ENCODE measurements around the gene IFNL4.
A peak's percentile ranks its signal among the peaks of the same experiment; 100 is the strongest.

Gene IFNL4

DNA sequence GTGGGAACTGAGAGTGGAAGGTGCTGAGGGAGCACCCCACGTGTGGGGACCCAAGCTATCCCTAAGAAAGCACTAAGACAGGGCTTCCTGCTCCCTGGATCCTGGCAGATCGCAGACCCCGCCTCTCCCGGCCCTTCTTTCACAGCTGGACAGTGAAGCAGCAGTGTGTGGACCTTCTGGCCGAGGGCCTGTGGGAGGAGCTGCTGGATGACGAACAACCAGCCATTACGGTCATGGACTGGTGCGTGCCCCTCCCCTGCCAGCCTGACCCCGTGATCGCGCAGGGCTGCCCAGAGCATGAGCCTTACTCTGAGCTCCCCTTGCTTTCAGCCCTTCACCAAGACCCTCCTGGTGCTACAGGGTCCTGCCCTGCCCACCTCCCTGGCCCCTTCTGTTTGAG, 49.6 kb downstream of the IFNL4 start:
- Histone ChIP-seq H3K4me3 (ENCODE audit: severe bottlenecking) (no peak overlapping the region), H3K27ac (ENCODE audit: poor library complexity, severe bottlenecking) (no peak overlapping the region), H3K36me3 (ENCODE audit: low read depth) (no peaks in the 10 kb centered on the region), H3K27me3 (ENCODE audit: insufficient read depth, poor library complexity, severe bottlenecking) (peaks cover 25% of the 10 kb centered on the region), H3K4me1 (ENCODE audit: insufficient read depth, poor library complexity, severe bottlenecking) (peaks cover 5% of the 10 kb centered on the region), H3K9me3 (ENCODE audit: severe bottlenecking) (no peaks in the 10 kb centered on the region)
- TF ChIP-seq CTCF (IDR thresholded peaks at IDR 0.05; ENCODE audit: poor library complexity, severe bottlenecking): no peak
- ATAC-seq (ENCODE audit: low read depth): no peak
- no peak for DNase-seq (ENCODE audit: low spot score)

- ATAC-seq (ENCODE audit: low read depth) (peak; percentile 68), DNase-seq (ENCODE audit: low spot score) (no peak)
- peaks cover 5% of the 10 kb centered on the region for H3K4me1 ChIP-seq (ENCODE audit: insufficient read depth, poor library complexity, severe bottlenecking)
- H3K4me3 ChIP-seq (ENCODE audit: severe bottlenecking): no peak overlapping the region
- H3K9me3 ChIP-seq (ENCODE audit: severe bottlenecking): no peaks in the 10 kb centered on the region
- H3K36me3 ChIP-seq (ENCODE audit: low read depth): no peaks in the 10 kb centered on the region
- no peak overlapping the region for H3K27ac ChIP-seq (ENCODE audit: poor library complexity, severe bottlenecking)
- H3K27me3 ChIP-seq (ENCODE audit: insufficient read depth, poor library complexity, severe bottlenecking): peaks cover 12% of the 10 kb centered on the region
- TF ChIP-seq CTCF (IDR thresholded peaks at IDR 0.05; ENCODE audit: poor library complexity, severe bottlenecking): no peak
Observed at GRCh38 chr19:39197808-39198207, 50.8 kb downstream of the IFNL4 start.

DNA sequence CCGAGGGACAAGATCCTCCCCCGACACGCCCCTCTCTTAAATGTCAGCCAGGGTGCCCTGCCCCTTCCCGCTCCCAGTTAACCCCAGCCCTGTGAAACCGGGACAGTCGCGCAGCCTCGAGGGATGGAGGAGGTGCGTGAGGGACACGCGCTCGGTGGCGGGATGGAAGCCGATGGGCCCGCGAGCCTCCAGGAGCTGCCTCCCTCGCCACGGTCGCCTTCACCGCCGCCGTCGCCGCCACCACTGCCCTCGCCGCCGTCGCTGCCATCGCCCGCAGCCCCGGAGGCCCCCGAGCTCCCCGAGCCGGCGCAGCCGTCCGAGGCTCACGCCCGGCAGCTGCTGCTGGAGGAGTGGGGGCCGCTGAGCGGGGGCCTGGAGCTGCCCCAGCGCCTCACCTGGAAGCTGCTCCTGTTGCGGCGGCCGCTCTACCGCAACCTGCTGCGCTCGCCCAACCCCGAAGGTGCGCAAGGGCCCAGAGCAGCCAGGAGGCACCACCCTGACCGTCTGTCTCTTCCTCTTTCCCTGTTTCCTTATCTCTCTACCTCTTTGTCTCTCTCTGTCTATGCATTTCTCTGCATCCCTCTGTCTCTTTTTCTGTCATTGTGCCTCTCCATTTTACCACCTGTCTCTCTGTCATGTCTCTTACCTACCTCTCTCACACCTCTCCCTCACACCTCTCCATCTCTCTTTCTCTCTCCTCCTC, 51.6 kb downstream of the IFNL4 start, which contains the start of gene NCCRP1:
TSS of gene NCCRP1 (plus strand) at position 105 of the 703 bp plus-strand sequence. CDS start at position 124, 19 bp downstream.
- no peak for DNase-seq (ENCODE audit: low spot score)
- H3K4me1 ChIP-seq (ENCODE audit: insufficient read depth, poor library complexity, severe bottlenecking): peaks cover 5% of the 10 kb centered on the region
- peaks cover 4% of the 10 kb centered on the region for H3K27me3 ChIP-seq (ENCODE audit: insufficient read depth, poor library complexity, severe bottlenecking)
- no peak within 1 kb of the TSS for H3K27ac ChIP-seq (ENCODE audit: poor library complexity, severe bottlenecking)
- H3K4me3 ChIP-seq (ENCODE audit: severe bottlenecking): no peak within 1 kb of the TSS
- no peak for ATAC-seq (ENCODE audit: low read depth)
- no peaks in the 10 kb centered on the region for H3K36me3 ChIP-seq (ENCODE audit: low read depth)
- TF ChIP-seq CTCF (IDR thresholded peaks at IDR 0.05; ENCODE audit: poor library complexity, severe bottlenecking): no peak
- no peaks in the 10 kb centered on the region for H3K9me3 ChIP-seq (ENCODE audit: severe bottlenecking)

DNA sequence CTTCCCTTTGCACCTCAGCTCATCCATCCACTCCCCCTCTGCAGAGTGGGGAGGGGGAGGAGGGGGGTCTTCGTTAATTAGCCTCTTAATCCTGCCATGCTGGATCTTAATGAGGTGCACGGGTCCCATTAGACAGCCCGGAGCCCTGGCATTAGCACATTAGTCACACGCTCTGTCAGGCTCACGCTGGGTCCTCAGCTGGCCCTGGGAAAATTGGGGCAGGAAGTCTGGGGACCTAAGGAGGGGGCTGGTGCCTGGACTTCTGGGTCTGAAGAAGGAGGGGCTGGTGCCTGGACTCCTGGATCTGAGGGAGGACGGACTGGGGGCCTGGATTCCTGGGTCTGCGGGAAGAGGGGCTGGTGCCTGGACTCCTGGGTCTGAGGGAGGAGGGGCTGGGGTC, 52.3 kb downstream of the IFNL4 start:
- ATAC-seq (ENCODE audit: low read depth): no peak
- Histone ChIP-seq H3K36me3 (ENCODE audit: low read depth) (no peaks in the 10 kb centered on the region), H3K27me3 (ENCODE audit: insufficient read depth, poor library complexity, severe bottlenecking) (no peaks in the 10 kb centered on the region), H3K9me3 (ENCODE audit: severe bottlenecking) (no peaks in the 10 kb centered on the region), H3K27ac (ENCODE audit: poor library complexity, severe bottlenecking) (no peak overlapping the region), H3K4me1 (ENCODE audit: insufficient read depth, poor library complexity, severe bottlenecking) (peaks cover 5% of the 10 kb centered on the region), H3K4me3 (ENCODE audit: severe bottlenecking) (no peak overlapping the region)
- no peak for DNase-seq (ENCODE audit: low spot score)
- TF ChIP-seq CTCF (IDR thresholded peaks at IDR 0.05; ENCODE audit: poor library complexity, severe bottlenecking): no peak

Measured in RWPE2 (cell line).